H9 (cell line): ENCODE data around the gene RPS6KA6. TPM values are rescaled to one million over a fixed set of nuclear protein-coding genes. Genes with fewer than 3 reads are reported as not detected.

Experiments
- DNase-seq: peaks from one replicate; pipeline ENCODE4 v3.0.0-alpha.2; 2017
- H2AFZ ChIP-seq: one replicate; pipeline ENCODE4 v1.6.1; 2013; ENCODE audit warnings: mild to moderate bottlenecking, low read length, control low read depth, moderate library complexity
- H2AK5ac ChIP-seq: 2 replicates; pipeline ENCODE4 v1.6.1; 2013; ENCODE audit warnings: low read length, control low read depth, mixed read lengths; ENCODE audit not compliant: insufficient read length
- H2BK120ac ChIP-seq: one replicate; pipeline ENCODE4 v1.6.1; 2013; ENCODE audit warnings: low read depth, mild to moderate bottlenecking, low read length, control low read depth, inconsistent platforms; ENCODE audit not compliant: poor library complexity, severe bottlenecking
- H2BK12ac ChIP-seq: 2 replicates; pipeline ENCODE4 v1.6.1; 2013; ENCODE audit warnings: low read length, control low read depth, mixed read lengths, low read depth; ENCODE audit not compliant: insufficient read length
- H2BK15ac ChIP-seq: 2 replicates; pipeline ENCODE4 v1.6.1; 2013; ENCODE audit warnings: low read depth, low read length, control low read depth
- H2BK20ac ChIP-seq: one replicate; pipeline ENCODE4 v1.6.1; 2013; ENCODE audit warnings: low read depth, mild to moderate bottlenecking, low read length, control low read depth, inconsistent platforms; ENCODE audit not compliant: poor library complexity, severe bottlenecking
- H2BK5ac ChIP-seq: 2 replicates; pipeline ENCODE4 v1.6.1; 2013; ENCODE audit warnings: low read length, control low read depth, mixed read lengths; ENCODE audit not compliant: insufficient read length
- H3K14ac ChIP-seq: 2 replicates; pipeline ENCODE4 v1.6.1; 2013; ENCODE audit warnings: low read length, control low read depth; ENCODE audit not compliant: insufficient read depth
- H3K18ac ChIP-seq: 2 replicates; pipeline ENCODE4 v1.6.1; 2013; ENCODE audit warnings: low read depth, mild to moderate bottlenecking, mixed read lengths, low read length, control low read depth; ENCODE audit not compliant: insufficient read length
- H3K23ac ChIP-seq: 2 replicates; pipeline ENCODE4 v1.6.1; 2013; ENCODE audit warnings: low read length, control low read depth, mixed read lengths, low read depth; ENCODE audit not compliant: insufficient read length
- H3K23me2 ChIP-seq: 2 replicates; pipeline ENCODE4 v1.6.1; 2013; ENCODE audit warnings: low read depth, mild to moderate bottlenecking, mixed read lengths, low read length, control low read depth; ENCODE audit not compliant: insufficient read length, poor library complexity, severe bottlenecking
- H3K27ac ChIP-seq: 2 replicates; pipeline ENCODE4 v1.5.1; 2013; ENCODE audit warnings: low read length, control low read depth, mixed read lengths, low read depth; ENCODE audit not compliant: insufficient read length
- H3K27me3 ChIP-seq: 2 replicates; pipeline ENCODE4 v1.6.1; 2013; ENCODE audit warnings: low read length, control low read depth, inconsistent platforms; ENCODE audit not compliant: insufficient read depth
- H3K4ac ChIP-seq: 2 replicates; pipeline ENCODE4 v1.6.1; 2013; ENCODE audit warnings: low read depth, mild to moderate bottlenecking, control low read depth, inconsistent platforms, low read length, moderate library complexity
- H3K4me1 ChIP-seq: 2 replicates; pipeline ENCODE4 v1.6.1; 2013; ENCODE audit warnings: low read length, control low read depth, inconsistent platforms; ENCODE audit not compliant: insufficient read depth
- H3K4me2 ChIP-seq: 2 replicates; pipeline ENCODE4 v1.6.1; 2013; ENCODE audit warnings: low read length, control low read depth, mixed read lengths; ENCODE audit not compliant: insufficient read length, insufficient read depth
- H3K56ac ChIP-seq: 2 replicates; pipeline ENCODE4 v1.6.1; 2013; ENCODE audit warnings: low read depth, mild to moderate bottlenecking, mixed read lengths, low read length, control low read depth; ENCODE audit not compliant: insufficient read length
- H3K79me1 ChIP-seq: 2 replicates; pipeline ENCODE4 v1.6.1; 2013; ENCODE audit warnings: low read depth, mild to moderate bottlenecking, moderate library complexity, low read length, control low read depth, inconsistent platforms; ENCODE audit not compliant: insufficient read depth, poor library complexity, severe bottlenecking
- H3K79me2 ChIP-seq: 2 replicates; pipeline ENCODE4 v1.6.1; 2013; ENCODE audit warnings: low read length, control low read depth, inconsistent platforms; ENCODE audit not compliant: insufficient read depth
- H3K9ac ChIP-seq: 2 replicates; pipeline ENCODE4 v1.6.1; 2013; ENCODE audit warnings: low read length, control low read depth, mixed read lengths; ENCODE audit not compliant: insufficient read length; ENCODE audit errors: extremely low read depth
- H3K9me3 ChIP-seq: one replicate; pipeline ENCODE4 v1.6.1; 2013; ENCODE audit warnings: low read depth, low read length, inconsistent platforms; ENCODE audit not compliant: control insufficient read depth
- H3T11ph ChIP-seq: one replicate; pipeline ENCODE4 v1.6.1; 2013; ENCODE audit warnings: mild to moderate bottlenecking, low read length, control low read depth, inconsistent platforms
- H4K20me1 ChIP-seq: one replicate; pipeline ENCODE4 v1.6.1; 2013; ENCODE audit not compliant: control insufficient read depth, insufficient read length, insufficient read depth
- H4K5ac ChIP-seq: 2 replicates; pipeline ENCODE4 v1.6.1; 2013; ENCODE audit warnings: low read depth, mild to moderate bottlenecking, mixed read lengths, low read length, control low read depth; ENCODE audit not compliant: insufficient read length
- H4K8ac ChIP-seq: replicated peaks from 2 replicates; pipeline ENCODE4 v1.6.1; 2013; ENCODE audit warnings: low read length, control low read depth, mixed read lengths, low read depth; ENCODE audit not compliant: insufficient read length
- H4K91ac ChIP-seq: 2 replicates; pipeline ENCODE4 v1.6.1; 2013; ENCODE audit warnings: low read depth, mild to moderate bottlenecking, moderate library complexity, mixed read lengths, low read length, control low read depth; ENCODE audit not compliant: insufficient read length
- H3K27ac Mint-ChIP-seq, 3 experiments: 2 replicates in 2 of 3; 3 replicates in 1 of 3; pipeline ENCODE4 v1.8.0; 2020 to 2021; ENCODE audit warnings: mixed read lengths in 3 of 3, mild to moderate bottlenecking in 1 of 3, moderate library complexity in 1 of 3
- H3K27me3 Mint-ChIP-seq: 2 replicates; pipeline ENCODE4 v1.8.0; 2021; ENCODE audit warnings: low read depth, mild to moderate bottlenecking, moderate library complexity, mixed read lengths
- H3K36me3 Mint-ChIP-seq, 3 experiments: 2 replicates in 2 of 3; 3 replicates in 1 of 3; pipeline ENCODE4 v1.8.0; 2020 to 2021; ENCODE audit warnings: low read depth in 3 of 3, mixed read lengths in 3 of 3; ENCODE audit not compliant: insufficient read depth in 1 of 3
- H3K4me1 Mint-ChIP-seq, 2 experiments: 2 replicates each; pipeline ENCODE4 v1.8.0; 2020; ENCODE audit warnings: mixed read lengths in 2 of 2
- H3K4me3 Mint-ChIP-seq, 2 experiments: 2 replicates in 1 of 2; 3 replicates in 1 of 2; pipeline ENCODE4 v1.8.0; 2020 to 2021; ENCODE audit warnings: mild to moderate bottlenecking in 2 of 2, mixed read lengths in 2 of 2, moderate library complexity in 1 of 2
- H3K9me3 Mint-ChIP-seq, 2 experiments: 2 replicates in 1 of 2; 3 replicates in 1 of 2; pipeline ENCODE4 v1.8.0; 2020; ENCODE audit warnings: mild to moderate bottlenecking in 2 of 2, mixed read lengths in 2 of 2, moderate library complexity in 1 of 2
- CTCF ChIP-seq: fragments of 200-600 bp; sonication (generic); conservative IDR thresholded peaks from 3 replicates; pipeline ENCODE4 v1.8.0; 2021; ENCODE audit warnings: antibody characterized with exemption, mild to moderate bottlenecking
- WGBS: extraction: QIAGEN DNeasy Blood & Tissue Kit; methylation state at CpG from one replicate; pipeline ENCODE4 v1.1.7; 2013; ENCODE audit warnings: missing lambda C conversion rate, low lambda C conversion rate, mixed read lengths; ENCODE audit not compliant: insufficient read length; ENCODE audit errors: extremely low coverage; 5-methylcytosine and 5-hydroxymethylcytosine counted together
- total RNA-seq: library from RNA; stranded (reverse); gene quantifications from 2 replicates; pipeline ENCODE4 v1.2.1, GENCODE V29; 2021

RPS6KA6 gene
- total RNA-seq, 1 experiment from 2014 or later: 12.1 TPM

DNA sequence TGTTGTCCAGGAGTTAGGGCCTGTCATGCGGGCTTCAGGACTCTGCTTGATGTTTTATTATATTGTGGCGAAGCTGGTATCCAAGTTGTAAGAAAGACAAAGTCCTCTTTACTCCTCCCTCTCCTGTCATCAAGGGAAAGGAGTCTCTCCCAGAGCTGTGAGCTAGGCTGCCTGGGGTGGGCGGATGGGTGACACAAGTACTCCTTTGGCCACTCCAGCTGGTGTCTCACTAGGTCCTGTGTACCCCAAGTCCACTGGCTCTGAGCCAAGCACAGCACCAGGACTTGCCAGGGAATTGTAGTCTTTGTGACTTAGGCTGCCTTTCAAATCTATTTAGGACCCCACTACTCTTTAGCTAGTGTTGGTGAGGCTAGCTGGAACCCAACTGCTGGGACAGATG lies 36.7 kb upstream of the RPS6KA6 start:
- no peak for DNase-seq
- Histone ChIP-seq H2BK20ac (no peak overlapping the region), H3K27me3 (no peaks in the 10 kb centered on the region), H3K14ac (no peak overlapping the region), H2BK15ac (no peak overlapping the region), H2BK12ac (no peak overlapping the region), H3T11ph (no peak overlapping the region), H3K79me2 (no peaks in the 10 kb centered on the region), H3K9me3 (peaks cover 16% of the 10 kb centered on the region), H3K18ac (no peak overlapping the region), H4K8ac (no peak overlapping the region), H3K4me1 (no peaks in the 10 kb centered on the region), H3K4ac (no peak overlapping the region), H3K23me2 (no peaks in the 10 kb centered on the region), H4K91ac (no peak overlapping the region), H3K9ac (no peak overlapping the region), H3K56ac (no peak overlapping the region), H3K23ac (no peak overlapping the region), H3K79me1 (no peaks in the 10 kb centered on the region), H4K5ac (no peak overlapping the region), H2AFZ (no peak overlapping the region), H2BK120ac (no peak overlapping the region), H3K27ac (no peak overlapping the region), H2AK5ac (no peak overlapping the region), H4K20me1 (no peaks in the 10 kb centered on the region), H2BK5ac (no peak overlapping the region), H3K4me2 (no peak overlapping the region)
- no peaks in the 10 kb centered on the region; a peak in 2 of 7 replicates for H3K36me3 Mint-ChIP-seq
- WGBS: no CpG with 5 or more reads among the region's 3 CpGs
- no peaks in the 10 kb centered on the region for H3K27me3 Mint-ChIP-seq
- TF ChIP-seq CTCF: no peak
- H3K9me3 Mint-ChIP-seq: peaks cover 44 to 55% of the 10 kb centered on the region in 2 experiments
- H3K4me3 Mint-ChIP-seq: no peak overlapping the region
- H3K4me1 Mint-ChIP-seq: peaks cover 1% of the 10 kb centered on the region in 2 experiments; a peak in 2 of 4 replicates
- H3K27ac Mint-ChIP-seq: no peak overlapping the region
